Loucy (cell line): ENCODE results near the gene METAP1D.

Source experiments
- H2AFZ ChIP-seq: fragments of 200-600 bp; sonication (generic); 2 replicates; pipeline ENCODE4 v1.6.0; 2016; ENCODE audit warnings: antibody characterized with exemption, mild to moderate bottlenecking, low read length, moderate library complexity
- H3F3A ChIP-seq: fragments of 200-600 bp; 2 replicates; pipeline ENCODE4 v1.6.0; 2016; ENCODE audit warnings: antibody characterized with exemption, low read depth, mild to moderate bottlenecking
- H3K27me3 ChIP-seq: fragments of 200-600 bp; sonication (generic); 2 replicates; pipeline ENCODE4 v1.6.1; 2014; ENCODE audit warnings: low read length, mild to moderate bottlenecking; ENCODE audit not compliant: insufficient read depth, poor library complexity, severe bottlenecking
- H3K36me3 ChIP-seq: fragments of 200-600 bp; sonication (generic); 2 replicates; pipeline ENCODE4 v1.6.1; 2016; ENCODE audit warnings: low read length; ENCODE audit not compliant: insufficient read depth
- H3K4me1 ChIP-seq: fragments of 200-600 bp; sonication (generic); 2 replicates; pipeline ENCODE4 v1.5.1; 2014; ENCODE audit warnings: low read length, mild to moderate bottlenecking; ENCODE audit not compliant: insufficient read depth, poor library complexity, severe bottlenecking
- H3K4me2 ChIP-seq: fragments of 200-600 bp; sonication (generic); 2 replicates; pipeline ENCODE4 v1.6.0; 2014; ENCODE audit warnings: antibody characterized with exemption, low read length, low read depth, mild to moderate bottlenecking; ENCODE audit not compliant: poor library complexity, severe bottlenecking
- H3K4me3 ChIP-seq: fragments of 200-600 bp; sonication (generic); 2 replicates; pipeline ENCODE4 v1.5.1; 2014; ENCODE audit warnings: low read length, mild to moderate bottlenecking, mixed read lengths; ENCODE audit not compliant: poor library complexity, severe bottlenecking
- H3K79me2 ChIP-seq: fragments of 200-600 bp; sonication (generic); 2 replicates; pipeline ENCODE4 v1.6.1; 2014; ENCODE audit warnings: low read length; ENCODE audit not compliant: insufficient read depth
- H3K9ac ChIP-seq: fragments of 200-600 bp; sonication (generic); 2 replicates; pipeline ENCODE4 v1.6.0; 2014; ENCODE audit warnings: mild to moderate bottlenecking, low read depth, low read length, moderate library complexity; ENCODE audit not compliant: poor library complexity, severe bottlenecking
- H3K9me2 ChIP-seq: fragments of 200-600 bp; sonication (generic); replicated peaks from 2 replicates; pipeline ENCODE4 v1.6.1; 2016; ENCODE audit warnings: low read depth, low read length, mixed read lengths
- H3K9me3 ChIP-seq: fragments of 200-600 bp; sonication (generic); 2 replicates; pipeline ENCODE4 v1.6.1; 2014; ENCODE audit warnings: mild to moderate bottlenecking, antibody characterized with exemption, low read length, low read depth; ENCODE audit not compliant: insufficient read depth
- H4K20me1 ChIP-seq: fragments of 200-600 bp; sonication (generic); 2 replicates; pipeline ENCODE4 v1.6.0; 2014; ENCODE audit warnings: antibody characterized with exemption, low read length, mild to moderate bottlenecking; ENCODE audit not compliant: insufficient read depth, poor library complexity, severe bottlenecking
- EZH2phosphoT487 ChIP-seq: fragments of 200-600 bp; IDR thresholded peaks from 2 replicates; pipeline ENCODE4 v1.6.1; 2018; ENCODE audit warnings: antibody characterized with exemption, mild to moderate bottlenecking, moderate library complexity, borderline replicate concordance
- TF ChIP-seq, protein P1 (sequence below): fragments of 200-600 bp; sonication (generic); conservative IDR thresholded peaks from 2 replicates; pipeline ENCODE4 v1.5.1; 2014; ENCODE audit warnings: mild to moderate bottlenecking, antibody characterized with exemption, low read length

Gene METAP1D

DNA sequence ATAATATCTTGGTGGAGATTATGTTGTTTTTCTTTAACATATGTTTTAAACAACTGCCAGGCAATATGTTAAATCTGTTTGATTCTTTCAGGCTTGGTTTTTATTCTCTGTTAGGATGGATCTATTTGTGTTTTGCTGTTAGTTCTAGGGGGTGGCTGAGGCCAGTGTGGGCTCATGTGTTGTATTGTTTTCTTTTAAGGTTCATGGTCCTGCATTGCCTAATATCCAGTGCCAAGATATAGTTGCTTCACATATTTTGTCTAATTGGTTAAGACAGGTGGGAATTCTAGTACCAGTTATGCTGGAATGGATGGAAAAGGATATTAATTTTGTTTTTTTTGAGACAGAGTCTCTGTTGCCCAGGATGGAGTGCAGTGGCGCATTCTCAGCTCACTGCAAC, 7.6 kb downstream of the METAP1D start:
- H3K9me2 ChIP-seq: no peaks in the 10 kb centered on the region
- no peak overlapping the region for H3K4me2 ChIP-seq
- H3K4me3 ChIP-seq: no peak overlapping the region
- H3K27me3 ChIP-seq: no peaks in the 10 kb centered on the region
- no peaks in the 10 kb centered on the region for H3F3A ChIP-seq
- no peaks in the 10 kb centered on the region for H3K79me2 ChIP-seq
- no peaks in the 10 kb centered on the region for H4K20me1 ChIP-seq
- no peak overlapping the region for H3K9ac ChIP-seq
- no peaks in the 10 kb centered on the region for H3K9me3 ChIP-seq
- TF ChIP-seq, protein P1, sequence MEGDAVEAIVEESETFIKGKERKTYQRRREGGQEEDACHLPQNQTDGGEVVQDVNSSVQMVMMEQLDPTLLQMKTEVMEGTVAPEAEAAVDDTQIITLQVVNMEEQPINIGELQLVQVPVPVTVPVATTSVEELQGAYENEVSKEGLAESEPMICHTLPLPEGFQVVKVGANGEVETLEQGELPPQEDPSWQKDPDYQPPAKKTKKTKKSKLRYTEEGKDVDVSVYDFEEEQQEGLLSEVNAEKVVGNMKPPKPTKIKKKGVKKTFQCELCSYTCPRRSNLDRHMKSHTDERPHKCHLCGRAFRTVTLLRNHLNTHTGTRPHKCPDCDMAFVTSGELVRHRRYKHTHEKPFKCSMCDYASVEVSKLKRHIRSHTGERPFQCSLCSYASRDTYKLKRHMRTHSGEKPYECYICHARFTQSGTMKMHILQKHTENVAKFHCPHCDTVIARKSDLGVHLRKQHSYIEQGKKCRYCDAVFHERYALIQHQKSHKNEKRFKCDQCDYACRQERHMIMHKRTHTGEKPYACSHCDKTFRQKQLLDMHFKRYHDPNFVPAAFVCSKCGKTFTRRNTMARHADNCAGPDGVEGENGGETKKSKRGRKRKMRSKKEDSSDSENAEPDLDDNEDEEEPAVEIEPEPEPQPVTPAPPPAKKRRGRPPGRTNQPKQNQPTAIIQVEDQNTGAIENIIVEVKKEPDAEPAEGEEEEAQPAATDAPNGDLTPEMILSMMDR: no peak
- TF ChIP-seq EZH2phosphoT487: no peak
- no peaks in the 10 kb centered on the region for H3K36me3 ChIP-seq
- H3K4me1 ChIP-seq: peaks cover 10% of the 10 kb centered on the region
- H2AFZ ChIP-seq: no peak overlapping the region

DNA sequence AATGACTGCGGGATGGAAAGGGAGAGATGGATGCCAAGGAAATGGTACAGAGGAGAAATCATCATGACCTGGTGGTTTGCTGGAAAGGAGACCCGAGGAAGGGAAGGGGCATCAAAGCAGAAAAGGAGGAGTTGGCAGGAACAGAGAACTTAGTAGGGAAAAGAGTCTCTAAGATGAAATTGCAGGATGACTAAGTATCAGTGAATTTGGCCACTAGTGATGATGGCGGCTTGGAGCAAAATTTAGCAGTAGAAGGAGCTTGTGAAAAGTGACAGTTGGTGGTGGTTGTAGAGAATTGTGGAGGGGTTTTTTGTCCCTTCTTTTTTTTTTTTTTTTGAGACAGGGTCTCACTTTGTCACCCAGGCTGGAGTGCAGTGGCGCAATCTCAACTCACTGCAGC, 10.1 kb downstream of the METAP1D start:
- Histone ChIP-seq H3K36me3 (no peaks in the 10 kb centered on the region), H3K79me2 (no peaks in the 10 kb centered on the region), H3K9me2 (no peaks in the 10 kb centered on the region), H3F3A (no peaks in the 10 kb centered on the region), H3K27me3 (no peaks in the 10 kb centered on the region), H3K4me2 (no peak overlapping the region), H2AFZ (no peak overlapping the region), H3K9me3 (no peaks in the 10 kb centered on the region), H3K9ac (no peak overlapping the region), H4K20me1 (no peaks in the 10 kb centered on the region), H3K4me3 (no peak overlapping the region), H3K4me1 (peaks cover 16% of the 10 kb centered on the region)
- TF ChIP-seq, protein P1: no peak
- no peak for TF ChIP-seq EZH2phosphoT487

DNA sequence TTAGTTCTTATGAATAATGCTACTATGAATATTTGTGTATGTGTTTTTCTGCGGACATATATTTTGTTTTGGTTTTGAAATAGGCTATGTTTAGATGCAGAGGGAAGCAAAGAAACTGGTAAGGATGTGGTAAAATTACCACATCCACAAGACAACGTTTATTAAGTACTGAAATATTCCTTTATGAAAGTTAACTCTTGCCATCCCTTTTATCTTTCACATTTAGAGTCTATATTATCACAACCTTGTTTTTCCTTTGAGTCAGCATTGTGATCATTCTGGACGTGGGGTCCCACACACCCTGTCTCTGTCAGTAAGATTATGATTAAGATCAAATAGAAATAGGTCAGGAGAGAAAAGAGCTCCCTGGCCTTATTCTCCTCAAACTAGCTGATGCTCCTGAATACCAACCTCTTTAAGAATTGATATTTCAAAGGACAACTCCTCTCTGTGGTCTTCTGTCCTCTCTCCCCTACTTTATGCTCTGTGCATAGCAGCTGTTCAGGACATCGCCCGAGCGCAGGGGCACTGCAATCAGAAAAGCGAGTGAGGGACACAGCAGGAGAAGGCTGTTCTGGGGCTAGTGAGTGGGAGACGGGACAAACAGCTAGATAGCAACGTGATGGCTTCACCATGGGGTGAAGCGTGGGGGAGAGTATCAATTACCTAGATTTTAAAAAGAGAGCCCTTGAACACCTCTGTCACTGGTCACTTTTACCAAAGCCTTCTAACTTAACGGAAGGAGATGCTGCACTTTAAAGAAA, 12.2 kb downstream of the METAP1D start:
- peak overlapping the region; percentile 63 for H3K4me2 ChIP-seq
- H3K9me2 ChIP-seq: no peaks in the 10 kb centered on the region
- no peaks in the 10 kb centered on the region for H3K9me3 ChIP-seq
- H3K4me3 ChIP-seq: peak overlapping the region; percentile 32
- peaks cover 21% of the 10 kb centered on the region for H3K4me1 ChIP-seq
- peak overlapping the region; percentile 1 for H3K9ac ChIP-seq
- H3K79me2 ChIP-seq: no peaks in the 10 kb centered on the region
- TF ChIP-seq, protein P1: no peak
- TF ChIP-seq EZH2phosphoT487: no peak
- H3K27me3 ChIP-seq: no peaks in the 10 kb centered on the region
- H4K20me1 ChIP-seq: no peaks in the 10 kb centered on the region
- H3K36me3 ChIP-seq: no peaks in the 10 kb centered on the region
- no peak overlapping the region for H2AFZ ChIP-seq
- H3F3A ChIP-seq: no peaks in the 10 kb centered on the region
